Peyer's patch (tissue), 4 donors: ENCODE data around the gene CCDC154.

Source experiments
- POLR2A ChIP-seq, 2 donors: fragments of 450-650 bp; IDR thresholded peaks; one replicate each; pipeline ENCODE4 v1.5.1; 2017; ENCODE audit warnings: antibody characterized with exemption in 2 of 2, mild to moderate bottlenecking in 2 of 2, moderate library complexity in 2 of 2
- TF ChIP-seq, protein P1 (sequence below), 6 experiments: fragments of 450-650 bp in 4 of 6; fragments of 200-600 bp in 2 of 6; sonication (generic) in 1 of 6; IDR thresholded peaks; one replicate each; pipeline ENCODE4 v1.5.1; 2017 to 2019; ENCODE audit warnings: antibody characterized with exemption in 6 of 6, mild to moderate bottlenecking in 3 of 6, moderate library complexity in 1 of 6

DNA sequence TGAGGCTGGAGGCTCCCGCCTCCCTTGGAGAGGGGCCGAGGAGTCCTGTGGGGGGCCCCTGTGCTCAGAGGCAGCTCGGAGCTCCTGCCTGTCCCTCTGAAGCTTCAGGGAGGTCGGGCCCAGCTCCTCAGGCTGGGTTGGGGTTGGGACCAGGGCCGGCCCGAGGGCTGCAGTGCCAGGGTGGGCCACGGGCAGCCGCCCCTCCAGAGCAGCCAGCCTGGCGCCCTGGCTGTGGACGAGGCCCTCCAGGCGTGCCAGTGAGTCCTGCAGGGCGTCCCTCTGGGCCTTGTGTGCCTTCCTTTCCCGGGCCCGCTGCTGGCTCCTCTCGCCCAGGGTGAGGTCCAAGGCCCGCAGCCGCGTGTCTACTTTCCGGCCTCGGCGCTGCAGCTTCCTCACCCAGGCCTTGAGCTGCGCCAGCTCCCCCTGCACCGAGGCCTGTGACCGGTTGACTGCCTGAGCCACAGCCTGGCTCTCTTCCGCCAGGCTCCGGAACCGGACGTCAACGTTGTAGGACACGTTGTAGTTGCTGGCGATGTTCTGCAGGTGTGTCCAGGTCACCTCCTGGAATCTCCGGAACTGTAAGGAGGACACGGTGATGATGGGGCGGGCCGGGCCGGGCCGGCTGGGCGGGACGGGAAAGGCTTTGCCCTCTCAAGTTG, 43.2 kb upstream of the CCDC154 start:
- TF ChIP-seq, protein P1, sequence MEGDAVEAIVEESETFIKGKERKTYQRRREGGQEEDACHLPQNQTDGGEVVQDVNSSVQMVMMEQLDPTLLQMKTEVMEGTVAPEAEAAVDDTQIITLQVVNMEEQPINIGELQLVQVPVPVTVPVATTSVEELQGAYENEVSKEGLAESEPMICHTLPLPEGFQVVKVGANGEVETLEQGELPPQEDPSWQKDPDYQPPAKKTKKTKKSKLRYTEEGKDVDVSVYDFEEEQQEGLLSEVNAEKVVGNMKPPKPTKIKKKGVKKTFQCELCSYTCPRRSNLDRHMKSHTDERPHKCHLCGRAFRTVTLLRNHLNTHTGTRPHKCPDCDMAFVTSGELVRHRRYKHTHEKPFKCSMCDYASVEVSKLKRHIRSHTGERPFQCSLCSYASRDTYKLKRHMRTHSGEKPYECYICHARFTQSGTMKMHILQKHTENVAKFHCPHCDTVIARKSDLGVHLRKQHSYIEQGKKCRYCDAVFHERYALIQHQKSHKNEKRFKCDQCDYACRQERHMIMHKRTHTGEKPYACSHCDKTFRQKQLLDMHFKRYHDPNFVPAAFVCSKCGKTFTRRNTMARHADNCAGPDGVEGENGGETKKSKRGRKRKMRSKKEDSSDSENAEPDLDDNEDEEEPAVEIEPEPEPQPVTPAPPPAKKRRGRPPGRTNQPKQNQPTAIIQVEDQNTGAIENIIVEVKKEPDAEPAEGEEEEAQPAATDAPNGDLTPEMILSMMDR (IDR thresholded peaks at IDR 0.05): no peak
- no peak for TF ChIP-seq POLR2A (IDR thresholded peaks at IDR 0.05)
